ENCODE measurements around the gene CUL9. TPM values are rescaled to one million over a fixed set of nuclear protein-coding genes. Genes with fewer than 3 reads are reported as not detected.

CUL9 gene
- total and polyA plus RNA-seq, 4 donors, result 6.5 to 21.8 (median 7.5) TPM

- TF ChIP-seq ZBTB33 (IDR thresholded peaks at IDR 0.05), result no peak
Measured at GRCh38 chr6:43185391-43185985, 3.5 kb downstream of the CUL9 start (continued).

- Histone ChIP-seq H3K9ac (ENCODE audit: low read depth in 1 of 2, low read length in 2 of 2) (no peak overlapping the region), H3K4me1 (ENCODE audit: control insufficient read depth in 4 of 4, insufficient read depth in 4 of 4, low read length in 3 of 4) (peaks cover 0 to 18% (median 17%) of the 10 kb centered on the region in 4 donors), H3K9me3 (ENCODE audit: control insufficient read depth in 4 of 4, low read length in 3 of 4) (no peaks in the 10 kb centered on the region), H3K27ac (ENCODE audit: low read depth in 1 of 2, low read length in 2 of 2) (no peak overlapping the region), H3K36me3 (ENCODE audit: control insufficient read depth in 4 of 4, insufficient read depth in 3 of 4, low read depth in 1 of 4, low read length in 3 of 4) (peaks cover 2 to 36% (median 15%) of the 10 kb centered on the region in 4 donors), H3K27me3 (ENCODE audit: control insufficient read depth in 4 of 4, insufficient read depth in 4 of 4, low read length in 3 of 4) (no peaks in the 10 kb centered on the region), H3K4me3 (ENCODE audit: low read depth in 1 of 3, low read length in 3 of 3) (no peak overlapping the region)
- DNase-seq (ENCODE audit: low spot score), result no peak
- TF ChIP-seq ZBTB33 (IDR thresholded peaks at IDR 0.05) (no peak), FOXA1 (IDR thresholded peaks at IDR 0.05) (no peak), HNF4A (conservative IDR thresholded peaks at IDR 0.05) (no peak), RXRA (IDR thresholded peaks at IDR 0.05) (no peak)
- 98% methylated on average over 14 of the region's 14 CpGs for WGBS
Measured at GRCh38 chr6:43186019-43186418, 4.0 kb downstream of the CUL9 start.

DNA sequence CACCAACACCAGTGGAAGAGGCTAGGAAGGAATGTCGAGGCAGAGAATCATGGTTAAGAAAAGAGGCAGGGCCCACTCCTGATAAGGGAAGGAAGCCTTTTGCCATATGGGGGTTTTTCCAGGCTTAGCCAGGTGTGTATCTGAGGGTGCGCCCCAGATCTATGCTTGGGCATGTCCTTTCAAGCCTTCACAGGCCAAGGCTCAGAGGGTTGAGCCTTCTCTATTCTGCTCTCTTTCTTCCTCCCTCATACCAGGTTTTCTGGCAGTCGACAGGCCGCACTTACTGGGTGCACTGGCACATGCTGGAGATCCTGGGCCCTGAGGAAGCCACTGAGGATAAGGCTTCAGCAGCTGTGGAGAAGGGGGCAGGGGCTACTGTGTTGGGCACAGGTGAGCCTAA, 4.7 kb downstream of the CUL9 start:
- Histone ChIP-seq H3K9me3 (ENCODE audit: control insufficient read depth in 4 of 4, low read length in 3 of 4) (no peaks in the 10 kb centered on the region), H3K36me3 (ENCODE audit: control insufficient read depth in 4 of 4, insufficient read depth in 3 of 4, low read depth in 1 of 4, low read length in 3 of 4) (peaks cover 2 to 36% (median 15%) of the 10 kb centered on the region in 4 donors), H3K9ac (ENCODE audit: low read depth in 1 of 2, low read length in 2 of 2) (no peak overlapping the region), H3K27ac (ENCODE audit: low read depth in 1 of 2, low read length in 2 of 2) (no peak overlapping the region), H3K27me3 (ENCODE audit: control insufficient read depth in 4 of 4, insufficient read depth in 4 of 4, low read length in 3 of 4) (no peaks in the 10 kb centered on the region), H3K4me1 (ENCODE audit: control insufficient read depth in 4 of 4, insufficient read depth in 4 of 4, low read length in 3 of 4) (peaks cover 0 to 15% (median 13%) of the 10 kb centered on the region in 4 donors), H3K4me3 (ENCODE audit: low read depth in 1 of 3, low read length in 3 of 3) (no peak overlapping the region)
- no peak for DNase-seq (ENCODE audit: low spot score)
- 96% methylated on average over 4 of the region's 4 CpGs for WGBS
- TF ChIP-seq, protein P1, sequence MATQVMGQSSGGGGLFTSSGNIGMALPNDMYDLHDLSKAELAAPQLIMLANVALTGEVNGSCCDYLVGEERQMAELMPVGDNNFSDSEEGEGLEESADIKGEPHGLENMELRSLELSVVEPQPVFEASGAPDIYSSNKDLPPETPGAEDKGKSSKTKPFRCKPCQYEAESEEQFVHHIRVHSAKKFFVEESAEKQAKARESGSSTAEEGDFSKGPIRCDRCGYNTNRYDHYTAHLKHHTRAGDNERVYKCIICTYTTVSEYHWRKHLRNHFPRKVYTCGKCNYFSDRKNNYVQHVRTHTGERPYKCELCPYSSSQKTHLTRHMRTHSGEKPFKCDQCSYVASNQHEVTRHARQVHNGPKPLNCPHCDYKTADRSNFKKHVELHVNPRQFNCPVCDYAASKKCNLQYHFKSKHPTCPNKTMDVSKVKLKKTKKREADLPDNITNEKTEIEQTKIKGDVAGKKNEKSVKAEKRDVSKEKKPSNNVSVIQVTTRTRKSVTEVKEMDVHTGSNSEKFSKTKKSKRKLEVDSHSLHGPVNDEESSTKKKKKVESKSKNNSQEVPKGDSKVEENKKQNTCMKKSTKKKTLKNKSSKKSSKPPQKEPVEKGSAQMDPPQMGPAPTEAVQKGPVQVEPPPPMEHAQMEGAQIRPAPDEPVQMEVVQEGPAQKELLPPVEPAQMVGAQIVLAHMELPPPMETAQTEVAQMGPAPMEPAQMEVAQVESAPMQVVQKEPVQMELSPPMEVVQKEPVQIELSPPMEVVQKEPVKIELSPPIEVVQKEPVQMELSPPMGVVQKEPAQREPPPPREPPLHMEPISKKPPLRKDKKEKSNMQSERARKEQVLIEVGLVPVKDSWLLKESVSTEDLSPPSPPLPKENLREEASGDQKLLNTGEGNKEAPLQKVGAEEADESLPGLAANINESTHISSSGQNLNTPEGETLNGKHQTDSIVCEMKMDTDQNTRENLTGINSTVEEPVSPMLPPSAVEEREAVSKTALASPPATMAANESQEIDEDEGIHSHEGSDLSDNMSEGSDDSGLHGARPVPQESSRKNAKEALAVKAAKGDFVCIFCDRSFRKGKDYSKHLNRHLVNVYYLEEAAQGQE (IDR thresholded peaks at IDR 0.05), result no peak
- TF ChIP-seq RXRA (IDR thresholded peaks at IDR 0.05) (no peak), HNF4G (IDR thresholded peaks at IDR 0.05) (no peak), JUND (IDR thresholded peaks at IDR 0.05) (no peak), GABPA (IDR thresholded peaks at IDR 0.05 in 1 of 2, conservative IDR thresholded peaks at IDR 0.05 in 1 of 2) (no peak), FOXA2 (IDR thresholded peaks at IDR 0.05) (no peak), NR2F2 (IDR thresholded peaks at IDR 0.05) (no peak), ZBTB33 (IDR thresholded peaks at IDR 0.05) (no peak), FOXA1 (IDR thresholded peaks at IDR 0.05) (no peak), EGR1 (IDR thresholded peaks at IDR 0.05; ENCODE audit: low read depth in 2 of 2) (no peak), SP1 (IDR thresholded peaks at IDR 0.05) (no peak), TAF1 (conservative IDR thresholded peaks at IDR 0.05) (no peak), HNF4A (conservative IDR thresholded peaks at IDR 0.05) (no peak), RAD21 (IDR thresholded peaks at IDR 0.05) (no peak), YY1 (IDR thresholded peaks at IDR 0.05) (no peak)
- TF ChIP-seq, protein P2, sequence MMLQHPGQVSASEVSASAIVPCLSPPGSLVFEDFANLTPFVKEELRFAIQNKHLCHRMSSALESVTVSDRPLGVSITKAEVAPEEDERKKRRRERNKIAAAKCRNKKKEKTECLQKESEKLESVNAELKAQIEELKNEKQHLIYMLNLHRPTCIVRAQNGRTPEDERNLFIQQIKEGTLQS (IDR thresholded peaks at IDR 0.05), result no peak
- TF ChIP-seq, protein P3, sequence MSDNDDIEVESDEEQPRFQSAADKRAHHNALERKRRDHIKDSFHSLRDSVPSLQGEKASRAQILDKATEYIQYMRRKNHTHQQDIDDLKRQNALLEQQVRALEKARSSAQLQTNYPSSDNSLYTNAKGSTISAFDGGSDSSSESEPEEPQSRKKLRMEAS (IDR thresholded peaks at IDR 0.05), result no peak
- TF ChIP-seq, protein P4, sequence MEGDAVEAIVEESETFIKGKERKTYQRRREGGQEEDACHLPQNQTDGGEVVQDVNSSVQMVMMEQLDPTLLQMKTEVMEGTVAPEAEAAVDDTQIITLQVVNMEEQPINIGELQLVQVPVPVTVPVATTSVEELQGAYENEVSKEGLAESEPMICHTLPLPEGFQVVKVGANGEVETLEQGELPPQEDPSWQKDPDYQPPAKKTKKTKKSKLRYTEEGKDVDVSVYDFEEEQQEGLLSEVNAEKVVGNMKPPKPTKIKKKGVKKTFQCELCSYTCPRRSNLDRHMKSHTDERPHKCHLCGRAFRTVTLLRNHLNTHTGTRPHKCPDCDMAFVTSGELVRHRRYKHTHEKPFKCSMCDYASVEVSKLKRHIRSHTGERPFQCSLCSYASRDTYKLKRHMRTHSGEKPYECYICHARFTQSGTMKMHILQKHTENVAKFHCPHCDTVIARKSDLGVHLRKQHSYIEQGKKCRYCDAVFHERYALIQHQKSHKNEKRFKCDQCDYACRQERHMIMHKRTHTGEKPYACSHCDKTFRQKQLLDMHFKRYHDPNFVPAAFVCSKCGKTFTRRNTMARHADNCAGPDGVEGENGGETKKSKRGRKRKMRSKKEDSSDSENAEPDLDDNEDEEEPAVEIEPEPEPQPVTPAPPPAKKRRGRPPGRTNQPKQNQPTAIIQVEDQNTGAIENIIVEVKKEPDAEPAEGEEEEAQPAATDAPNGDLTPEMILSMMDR (IDR thresholded peaks at IDR 0.05; ENCODE audit: low read depth, low read length, missing input control), result no peak
